Activated naive CD4-positive, alpha-beta T cell treated with Interleukin-2 at 50 U/mL for 16 hours (primary cell): Measurements from ENCODE around the gene FABP3.
A peak's percentile ranks its signal among the peaks of the same experiment; 100 is the strongest.

Experiments
- DNase-seq: peaks from one replicate; pipeline ENCODE4 v3.0.0-alpha.2; 2020

FABP3 gene

DNA sequence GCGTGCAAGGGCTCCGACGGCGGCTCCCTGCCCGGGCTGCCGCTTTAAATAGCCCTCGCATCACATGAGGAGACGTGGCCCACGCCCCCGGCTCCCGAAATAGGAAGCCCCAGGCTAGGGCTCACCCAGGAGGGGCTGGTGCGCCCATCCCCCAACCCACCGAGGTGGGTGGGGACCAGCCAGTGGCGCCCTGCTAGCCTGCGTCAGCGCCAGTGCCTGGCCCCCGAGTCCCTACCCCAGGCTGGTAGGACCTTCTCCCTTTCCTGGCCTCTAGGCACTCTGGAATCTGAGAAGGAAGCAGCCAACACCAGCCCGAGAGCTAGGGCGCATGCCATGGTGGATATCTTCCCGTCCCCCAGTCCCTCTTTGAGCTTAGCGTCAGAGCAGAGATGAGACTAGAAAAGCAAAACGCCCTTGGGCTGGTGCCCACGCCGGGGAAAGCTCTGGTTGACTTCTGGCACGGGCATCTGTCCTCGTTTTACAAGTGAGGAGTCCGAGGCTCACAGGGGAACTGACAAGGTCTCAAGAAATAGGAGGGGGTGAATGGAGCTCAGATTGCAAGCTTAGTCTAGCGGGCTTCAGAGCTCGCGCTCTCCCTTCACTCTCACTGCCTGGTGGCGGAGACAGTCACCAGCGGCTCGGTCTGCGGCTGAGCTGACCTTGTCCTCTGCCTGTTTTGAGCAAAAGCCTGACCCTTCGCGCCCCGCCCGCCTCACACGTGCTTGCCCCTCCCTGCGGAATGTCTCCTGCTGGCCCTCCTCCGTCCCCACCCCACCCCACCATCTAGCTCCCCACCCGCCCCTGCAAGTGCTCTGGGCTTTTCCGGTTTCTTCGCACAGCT, at the start of gene FABP3:
FABP3 (minus strand) TSS at position 21 of the 841 bp plus-strand sequence. CDS start 62 bp downstream, outside the sequence.
- DNase-seq: no peak

GRCh38 chr1:31421371-31422040, 48.6 kb upstream of the FABP3 start:
- DNase-seq: no peak

- no peak for DNase-seq
Observed at GRCh38 chr1:31420716-31421115, 47.8 kb upstream of the FABP3 start.

DNA sequence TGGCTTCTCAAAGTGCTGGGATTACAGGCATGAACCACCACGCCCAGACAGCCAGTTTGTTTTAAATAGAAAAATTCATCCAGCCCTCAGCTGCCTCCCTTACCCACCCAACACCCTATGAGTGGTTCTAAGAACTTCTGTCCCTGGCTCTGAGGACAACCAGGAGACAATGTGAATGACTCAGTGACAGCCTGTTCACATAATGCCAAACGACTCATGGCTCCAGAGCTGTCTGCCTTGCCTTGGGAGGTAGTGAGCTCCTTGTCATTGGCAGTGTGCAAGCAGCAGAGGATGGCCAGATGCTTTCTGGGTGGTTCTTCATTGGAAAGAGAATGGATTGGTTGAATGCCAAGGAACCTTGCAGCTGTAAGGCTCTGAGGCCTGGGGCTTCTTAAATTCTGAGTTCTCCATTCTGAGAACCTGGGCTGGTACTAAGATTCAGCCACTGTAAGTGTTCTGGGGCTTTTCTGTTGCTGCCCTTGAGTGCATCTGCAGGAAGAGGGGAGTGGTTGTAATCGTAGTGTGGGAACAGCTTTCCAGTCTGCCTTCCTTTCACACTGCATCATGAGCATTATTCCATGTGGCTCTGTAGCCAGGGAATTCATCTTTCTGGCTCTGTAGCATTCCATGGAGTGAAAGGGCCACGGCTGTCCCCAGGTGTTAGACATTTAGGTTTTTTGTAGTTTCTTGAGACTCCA, 45.9 kb upstream of the FABP3 start:
- DNase-seq: no peak

DNA sequence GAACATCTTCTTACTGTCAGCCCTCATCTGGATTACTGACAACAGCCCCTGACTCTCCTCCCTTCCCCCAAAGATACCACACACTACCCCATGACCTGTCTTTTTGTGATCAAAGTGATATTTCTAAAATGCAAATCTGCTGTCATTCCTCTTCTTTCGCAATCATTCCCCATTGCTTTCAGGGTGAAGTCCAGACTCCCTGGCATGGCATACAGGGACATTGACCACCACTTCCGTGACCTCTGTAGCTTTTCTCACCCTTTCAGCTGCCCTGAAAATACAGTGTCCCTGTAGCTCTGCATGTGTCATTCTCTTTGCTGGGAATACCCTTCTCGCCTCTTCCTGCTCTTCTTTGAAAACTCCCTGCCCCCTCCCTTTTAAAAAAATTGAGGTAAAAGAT, 44.3 kb upstream of the FABP3 start:
- no peak for DNase-seq

DNA sequence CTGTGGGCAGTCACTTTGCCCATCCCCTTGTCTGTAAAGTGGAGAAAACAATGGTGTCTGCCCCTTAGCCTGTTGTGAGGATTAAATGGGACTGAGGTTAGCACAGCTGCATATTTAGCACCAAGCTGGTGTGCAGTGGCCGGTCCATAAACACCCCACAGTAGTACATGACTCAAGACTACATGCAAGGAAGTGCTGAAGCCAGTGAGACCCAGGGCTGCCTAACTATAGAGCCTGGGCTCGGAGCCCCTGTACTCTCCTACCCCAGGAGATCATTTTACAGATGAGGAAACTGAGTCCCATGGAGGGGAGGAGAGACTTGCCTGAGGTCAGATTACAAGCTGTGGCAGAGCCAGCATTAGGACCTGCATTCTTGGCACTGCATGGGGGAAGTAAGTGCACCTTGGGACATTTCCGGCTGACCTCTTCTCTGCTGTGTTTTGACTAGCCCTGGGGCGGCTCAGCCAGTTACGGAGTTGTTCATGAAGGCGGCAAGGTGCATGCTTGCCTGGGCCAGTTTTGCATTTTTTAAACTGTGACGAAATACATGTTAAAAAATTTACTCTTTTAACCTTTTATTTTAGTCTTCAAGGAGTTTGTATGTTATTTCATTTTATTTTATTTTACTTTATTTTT, 43.3 kb upstream of the FABP3 start:
- DNase-seq: no peak

GRCh38 chr1:31415658-31416057, 42.8 kb upstream of the FABP3 start:
- no peak for DNase-seq

DNA sequence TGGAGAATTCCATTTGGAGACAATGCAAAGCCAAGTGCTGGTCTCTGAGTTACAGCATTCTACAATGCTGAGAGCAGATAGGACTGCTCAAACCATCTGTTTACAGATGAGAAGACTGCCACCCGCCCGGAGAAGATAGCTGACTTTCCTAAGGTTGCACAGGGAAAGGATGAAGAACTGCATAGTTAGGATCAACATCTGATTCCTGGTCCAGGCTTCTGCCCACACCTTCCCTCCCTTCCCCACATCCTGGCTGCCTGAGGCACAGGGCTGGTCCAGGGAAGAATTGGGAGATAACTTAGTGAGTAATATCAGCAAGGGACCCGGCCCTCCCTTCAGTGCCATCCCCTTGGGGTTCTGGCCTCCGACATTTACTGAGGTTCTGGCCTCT, 42.1 kb upstream of the FABP3 start:
- DNase-seq: no peak

DNA sequence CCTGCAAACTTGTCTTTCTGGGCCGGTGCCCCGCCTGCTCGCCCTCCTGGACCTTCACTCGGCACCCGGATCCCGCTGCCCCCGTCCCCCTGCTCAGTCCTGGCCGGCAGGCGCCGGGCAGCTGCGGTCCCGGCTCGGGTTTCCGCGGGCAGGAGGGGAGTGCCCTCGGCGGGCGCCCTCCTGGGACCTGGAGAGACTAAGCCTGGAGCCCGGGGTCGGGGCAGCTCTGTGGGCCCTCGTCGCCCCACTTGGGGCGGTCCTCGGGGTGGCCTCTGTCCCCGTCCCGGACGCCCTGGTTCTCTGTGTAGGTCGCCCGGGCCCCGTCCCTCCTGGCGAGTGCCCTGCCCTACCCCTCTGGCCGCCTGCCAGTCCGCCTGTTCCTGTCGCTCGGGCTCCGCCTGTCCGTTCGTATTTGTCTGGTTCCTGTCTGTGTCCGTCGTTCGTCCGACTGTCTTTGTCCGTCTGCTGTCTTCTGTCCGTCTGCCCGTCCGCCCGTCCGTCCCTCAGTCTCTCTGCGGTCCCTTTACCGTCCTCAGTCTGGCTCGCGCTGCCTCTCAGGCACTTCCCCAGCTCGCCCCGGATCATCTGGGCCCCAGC, 40.6 kb upstream of the FABP3 start:
- DNase-seq: peak; percentile 30

DNA sequence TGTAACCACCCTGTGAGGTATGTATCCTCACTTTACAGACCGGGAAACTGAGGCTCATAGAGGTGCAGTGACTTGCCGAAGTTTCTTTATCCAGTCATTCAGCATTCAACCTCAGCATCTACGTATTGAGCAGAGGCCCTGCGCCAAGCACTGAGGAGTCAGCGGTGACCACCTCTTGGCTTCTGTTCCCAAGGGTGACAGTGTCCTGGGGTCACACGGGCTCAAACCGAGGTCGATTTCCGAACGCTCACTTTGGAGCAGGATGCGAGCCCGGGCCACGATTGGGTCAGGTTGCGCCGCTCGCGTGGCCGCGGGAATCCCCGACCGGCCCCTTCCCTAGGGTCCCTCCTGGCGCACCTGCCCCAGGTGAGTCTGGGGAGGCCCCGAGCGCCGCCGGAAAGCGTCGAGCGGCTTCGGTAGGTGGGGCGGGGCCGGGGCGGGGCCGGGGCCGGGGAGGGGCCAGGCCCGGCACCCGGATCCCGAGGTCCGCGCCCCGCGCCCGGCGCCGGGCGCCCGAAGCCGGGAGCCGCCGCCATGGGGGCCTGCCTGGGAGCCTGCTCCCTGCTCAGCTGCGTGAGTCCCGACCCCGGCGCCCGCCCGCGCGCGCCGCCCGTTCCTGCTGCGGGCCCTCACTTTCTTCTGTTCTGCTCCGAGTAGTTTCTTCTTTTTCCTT, 40.0 kb upstream of the FABP3 start, which contains the start of gene SERINC2:
SERINC2 (plus strand) TSS at position 482 of the 673 bp plus-strand sequence; CDS start at position 535, 53 bp downstream.
- peak; percentile 13 for DNase-seq

DNA sequence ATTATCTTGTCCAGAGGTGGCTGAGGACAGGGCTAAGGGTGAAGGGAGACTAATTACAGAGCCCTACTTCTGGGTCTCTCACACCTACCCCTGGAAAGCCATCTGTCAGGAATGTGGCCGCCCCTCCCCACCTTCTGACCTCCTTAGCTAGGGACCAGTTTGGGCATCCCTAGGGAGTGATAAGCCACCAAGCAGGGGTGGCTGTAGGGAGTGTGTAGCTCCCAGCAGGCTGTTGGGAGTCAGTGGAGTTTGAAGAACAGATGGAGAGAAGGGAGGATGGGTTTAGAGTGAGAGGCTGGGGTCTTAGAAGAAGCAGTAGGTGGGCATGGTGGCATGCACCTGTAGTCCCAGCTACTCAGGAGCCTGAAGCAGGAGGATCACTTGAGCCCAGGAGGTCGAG, 39.3 kb upstream of the FABP3 start:
- no peak for DNase-seq

DNA sequence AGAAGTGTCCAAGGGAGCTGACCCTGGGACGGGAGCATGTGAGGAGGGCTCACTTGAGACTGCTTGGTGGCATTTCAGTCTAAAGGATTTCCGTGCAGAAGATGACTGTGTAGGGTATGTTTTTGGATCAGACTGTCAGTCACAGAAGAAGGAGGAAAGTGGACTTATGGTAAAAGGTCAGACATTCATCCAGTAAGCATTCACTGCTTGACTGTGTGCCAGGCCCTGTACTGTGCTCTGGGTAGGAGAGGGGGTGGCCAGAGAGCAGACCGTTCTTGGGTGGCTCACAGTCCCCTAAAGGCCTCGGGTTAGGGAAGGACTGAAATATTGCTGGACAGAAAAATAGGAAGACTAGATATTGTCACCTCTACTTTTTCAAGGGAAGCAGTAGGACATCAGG, 38.0 kb upstream of the FABP3 start:
- DNase-seq: no peak

DNA sequence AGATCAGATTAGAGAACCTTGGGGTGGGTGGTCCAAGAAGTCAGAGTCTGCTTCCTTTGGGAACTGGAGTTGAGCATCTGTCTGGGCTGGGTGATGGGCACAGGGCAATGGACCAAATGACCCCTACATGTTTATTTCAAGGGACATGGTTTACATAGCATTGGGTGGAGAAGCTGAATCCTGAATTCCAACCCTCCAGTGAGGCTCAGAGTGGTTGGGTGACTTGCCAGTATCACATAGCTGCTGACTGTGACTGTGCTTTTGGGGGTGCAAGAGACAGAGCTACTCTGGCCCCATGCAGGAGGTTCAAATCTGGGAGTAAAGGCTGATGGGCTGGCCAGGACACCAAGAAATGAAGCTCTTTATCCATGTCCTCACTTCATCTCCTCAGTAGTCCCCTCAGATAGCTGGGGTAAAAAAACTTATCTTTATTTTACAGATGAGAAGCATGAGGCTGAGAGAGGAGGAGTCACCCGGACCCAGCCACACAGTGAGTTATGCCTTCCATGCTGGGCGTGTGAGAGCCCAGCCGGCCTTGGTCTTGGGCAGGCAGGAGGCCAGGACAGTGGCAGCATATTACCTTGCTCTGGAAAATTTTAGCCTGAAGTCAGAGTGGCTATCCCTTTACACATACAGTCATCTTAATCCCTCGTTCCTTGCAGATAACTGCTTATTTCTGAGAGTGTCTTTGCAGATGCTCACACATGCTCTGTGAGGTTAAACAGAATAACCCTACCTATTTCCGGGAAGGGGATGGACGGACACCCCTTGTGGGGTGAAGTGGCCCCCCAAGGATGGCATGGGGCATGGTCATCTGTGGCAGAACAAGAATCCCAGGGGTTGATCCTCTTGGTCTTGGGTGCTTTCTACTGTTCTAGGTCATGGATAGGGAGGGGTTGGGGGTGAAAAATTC, 37.3 kb upstream of the FABP3 start:
- DNase-seq: no peak

- no peak for DNase-seq
Observed at GRCh38 chr1:31408788-31409318, 36.0 kb upstream of the FABP3 start.

DNA sequence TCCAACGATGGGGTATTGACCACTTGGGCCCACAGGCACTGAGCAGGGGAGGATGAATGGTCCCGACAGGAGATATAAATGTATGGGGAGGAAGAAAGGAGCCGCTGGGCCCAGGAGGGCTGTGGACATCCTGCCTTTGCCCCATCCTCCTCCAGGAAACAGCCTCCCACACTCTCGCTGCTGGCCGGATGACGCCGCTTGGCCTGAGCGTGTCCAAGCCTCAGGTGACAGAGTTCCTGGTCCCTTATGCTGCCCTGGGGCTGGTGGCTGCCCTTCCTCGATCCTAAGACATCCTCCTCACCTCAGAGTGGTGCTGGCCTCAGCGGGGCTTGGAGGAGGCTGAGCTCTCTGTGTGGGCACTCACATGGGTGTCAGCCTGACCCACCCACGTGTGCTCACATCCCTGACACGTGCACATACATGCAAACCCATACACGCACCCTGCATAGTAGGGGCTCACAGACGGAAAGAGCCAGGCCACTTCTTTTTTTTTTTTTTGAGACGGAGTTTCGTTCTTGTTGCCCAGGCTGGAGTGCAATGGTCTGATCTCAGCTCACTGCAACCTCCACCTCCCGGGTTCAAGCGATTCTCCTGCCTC, 34.3 kb upstream of the FABP3 start:
- no peak for DNase-seq

GRCh38 chr1:31405578-31406245, 32.8 kb upstream of the FABP3 start:
- no peak for DNase-seq

GRCh38 chr1:31401241-31401640, 28.4 kb upstream of the FABP3 start:
- no peak for DNase-seq

GRCh38 chr1:31400393-31400792, 27.5 kb upstream of the FABP3 start:
- no peak for DNase-seq

DNA sequence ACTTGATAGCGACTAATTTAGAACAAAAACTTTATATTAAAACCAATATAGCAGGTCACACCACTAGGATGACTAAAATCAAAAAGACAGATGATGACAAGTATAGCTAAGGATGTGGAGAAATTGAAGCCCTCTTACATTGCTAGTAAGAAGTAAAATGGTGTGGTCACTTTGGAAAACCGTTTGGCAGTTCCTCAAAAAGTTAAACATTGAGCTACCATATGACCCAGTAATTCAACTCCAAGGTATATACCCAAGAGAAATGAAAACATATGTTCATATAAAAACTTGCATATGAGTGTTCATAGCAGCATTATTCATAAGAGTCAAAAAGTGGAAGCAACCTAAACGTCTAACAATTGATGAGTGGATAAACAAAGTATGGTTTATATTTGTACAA, 27.1 kb upstream of the FABP3 start:
- DNase-seq: no peak

DNA sequence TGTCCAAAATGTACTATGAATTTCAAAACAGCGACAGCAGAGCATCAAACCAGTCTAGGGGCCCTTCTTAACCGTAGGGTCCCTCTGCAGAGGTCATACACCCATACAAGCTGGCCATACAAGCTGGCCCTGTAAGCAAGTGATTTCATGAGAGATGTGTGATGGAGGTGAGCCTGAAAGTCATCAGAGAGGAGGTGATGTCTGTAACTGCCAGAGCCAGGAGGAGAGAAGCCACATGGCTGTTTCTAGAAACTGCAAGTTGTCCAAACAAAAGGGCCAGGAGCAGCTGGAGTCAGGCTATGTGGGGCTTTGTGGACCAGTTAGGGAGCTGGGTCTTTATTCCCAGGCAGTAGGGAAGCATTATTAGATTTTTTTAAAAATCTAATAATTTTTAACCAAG, 25.4 kb upstream of the FABP3 start:
- no peak for DNase-seq
